H1 (cell line): ENCODE results near the gene HMHB1. TPM values are rescaled to one million over a fixed set of nuclear protein-coding genes. Genes with fewer than 3 reads are reported as not detected.

Experiments
- CTCF ChIA-PET: fragments of 300-600 bp; sonication (Branson Sonifier 250); formaldehyde crosslinking; loops from one replicate; lab custom pipeline; 2021; ENCODE audit not compliant: partially characterized antibody; lab: Charles Lee
- POLR2A ChIA-PET: fragments of 300-600 bp; sonication (Branson Sonifier 250); formaldehyde crosslinking; loops from one replicate; lab custom pipeline; 2021; ENCODE audit warnings: inconsistent platforms; ENCODE audit not compliant: partially characterized antibody; lab: Charles Lee
- DNase-seq, 2 experiments: peaks; one replicate each; pipeline versions ENCODE4 v3.0.0 to v3.0.0-alpha.2; 2010 to 2022; ENCODE audit warnings: low spot score in 2 of 2, low read depth in 1 of 2, mixed read lengths in 1 of 2
- FAIRE-seq: peaks from 2 replicates; lab custom pipeline; 2011; peaks lifted over from hg19 to GRCh38; lab: Jason Lieb, UNC
- H2AFZ ChIP-seq: 2 replicates; pipeline ENCODE4 v1.8.1; 2012; ENCODE audit warnings: low read length, inconsistent platforms
- H2AK5ac ChIP-seq: 2 replicates; pipeline ENCODE4 v1.6.1; 2013; ENCODE audit warnings: low read depth, low read length
- H2BK120ac ChIP-seq: replicated peaks from 2 replicates; pipeline ENCODE3; 2013; ENCODE audit warnings: low read depth, low read length, inconsistent platforms
- H2BK12ac ChIP-seq: 2 replicates; pipeline ENCODE4 v1.6.1; 2013; ENCODE audit warnings: low read depth, low read length
- H2BK15ac ChIP-seq: 2 replicates; pipeline ENCODE4 v1.6.1; 2013; ENCODE audit warnings: low read length
- H2BK20ac ChIP-seq: 2 replicates; pipeline ENCODE4 v1.6.1; 2013; ENCODE audit warnings: low read length
- H2BK5ac ChIP-seq: 2 replicates; pipeline ENCODE4 v1.6.1; 2013; ENCODE audit warnings: low read depth, low read length
- H3K14ac ChIP-seq: 2 replicates; pipeline ENCODE4 v1.6.1; 2013; ENCODE audit warnings: inconsistent platforms; ENCODE audit not compliant: insufficient read length
- H3K18ac ChIP-seq: 2 replicates; pipeline ENCODE4 v1.6.1; 2013; ENCODE audit warnings: low read length; ENCODE audit errors: extremely low read depth
- H3K23ac ChIP-seq: 2 replicates; pipeline ENCODE4 v1.6.1; 2013; ENCODE audit warnings: inconsistent platforms; ENCODE audit not compliant: insufficient read length
- H3K23me2 ChIP-seq: 2 replicates; pipeline ENCODE4 v1.6.1; 2013; ENCODE audit warnings: low read depth, low read length
- H3K27ac ChIP-seq: 2 replicates; pipeline ENCODE4 v1.6.1; 2011; ENCODE audit warnings: low read depth, low read length, inconsistent platforms
- H3K27me3 ChIP-seq, 4 experiments: replicated peaks in 1 of 4; 1 replicate in 1 of 4; 2 replicates in 3 of 4; pipeline versions ENCODE4 v1.6.1 to v1.8.1; 2011 to 2013; ENCODE audit warnings: low read length in 3 of 4, mild to moderate bottlenecking in 3 of 4, inconsistent platforms in 2 of 4, mixed read lengths in 2 of 4, moderate library complexity in 1 of 4; ENCODE audit not compliant: control insufficient read depth in 3 of 4, insufficient read depth in 3 of 4; ENCODE audit errors: extremely low read depth in 1 of 4
- H3K36me3 ChIP-seq, 4 experiments: 2 replicates each; pipeline versions ENCODE4 v1.6.1 to v1.8.1; 2011 to 2013; ENCODE audit warnings: mild to moderate bottlenecking in 4 of 4, low read length in 3 of 4, moderate library complexity in 2 of 4, control low read depth in 1 of 4, inconsistent platforms in 1 of 4; ENCODE audit not compliant: insufficient read depth in 4 of 4, control insufficient read depth in 2 of 4
- H3K4ac ChIP-seq: replicated peaks from 2 replicates; pipeline ENCODE3; 2013; ENCODE audit warnings: low read length, low read depth, mixed read lengths, inconsistent platforms; ENCODE audit not compliant: insufficient read length
- H3K4me1 ChIP-seq, 4 experiments: replicated peaks in 1 of 4; 1 replicate in 1 of 4; 2 replicates in 3 of 4; pipeline versions ENCODE4 v1.6.1 to v1.8.1; 2011 to 2013; ENCODE audit warnings: low read length in 3 of 4, inconsistent platforms in 2 of 4, mixed read lengths in 1 of 4; ENCODE audit not compliant: insufficient read depth in 4 of 4, control insufficient read depth in 3 of 4
- H3K4me2 ChIP-seq, 2 experiments: 2 replicates each; pipeline versions ENCODE4 v1.6.1 to v1.8.1; 2011 to 2013; ENCODE audit warnings: low read depth in 2 of 2, low read length in 2 of 2, control low read depth in 1 of 2, inconsistent platforms in 1 of 2, mild to moderate bottlenecking in 1 of 2; ENCODE audit not compliant: insufficient read depth in 1 of 2
- H3K4me3 ChIP-seq, 4 experiments: fragments of 200-600, 300-600 bp in 1 of 4; sonication (generic), shearing (Covaris generic), sonication (Bioruptor Twin) in 1 of 4; 2 replicates each; pipeline versions ENCODE4 v1.5.1 to v1.8.1; 2011 to 2016; ENCODE audit warnings: low read length in 4 of 4, low read depth in 3 of 4, control low read depth in 2 of 4, inconsistent platforms in 2 of 4, mild to moderate bottlenecking in 2 of 4, mixed read lengths in 1 of 4, moderate library complexity in 1 of 4; ENCODE audit not compliant: insufficient read depth in 2 of 4; ENCODE audit errors: extremely low read depth in 1 of 4
- H3K56ac ChIP-seq: replicated peaks from 2 replicates; pipeline ENCODE3; 2013; ENCODE audit warnings: low read depth, mild to moderate bottlenecking, mixed read lengths, low read length, inconsistent platforms; ENCODE audit not compliant: insufficient read length
- H3K79me1 ChIP-seq: 2 replicates; pipeline ENCODE4 v1.6.1; 2013; ENCODE audit warnings: low read depth, low read length, control low read depth
- H3K79me2 ChIP-seq, 2 experiments: 2 replicates each; pipeline versions ENCODE4 v1.6.1 to v1.8.1; 2012 to 2013; ENCODE audit warnings: low read length in 2 of 2, mild to moderate bottlenecking in 2 of 2, inconsistent platforms in 1 of 2; ENCODE audit not compliant: insufficient read depth in 2 of 2, control insufficient read depth in 1 of 2
- H3K9ac ChIP-seq, 4 experiments: replicated peaks in 1 of 4; 1 replicate in 1 of 4; 2 replicates in 3 of 4; pipeline versions ENCODE4 v1.6.1 to v1.8.1; 2011 to 2013; ENCODE audit warnings: low read depth in 3 of 4, low read length in 3 of 4, control low read depth in 2 of 4, mild to moderate bottlenecking in 2 of 4, moderate library complexity in 2 of 4, inconsistent platforms in 1 of 4; ENCODE audit errors: extremely low read depth in 1 of 4
- H3K9me3 ChIP-seq, 2 experiments: 2 replicates each; pipeline versions ENCODE4 v1.6.1 to v1.8.1; 2012 to 2013; ENCODE audit warnings: mild to moderate bottlenecking in 2 of 2, moderate library complexity in 2 of 2, control low read depth in 1 of 2, inconsistent platforms in 1 of 2, low read depth in 1 of 2, low read length in 1 of 2, mixed read lengths in 1 of 2; ENCODE audit not compliant: insufficient read depth in 2 of 2
- H4K20me1 ChIP-seq, 2 experiments: replicated peaks in 1 of 2; 2 replicates each; pipeline versions ENCODE3 to v1.8.1; 2011 to 2013; ENCODE audit warnings: inconsistent platforms in 2 of 2, low read length in 2 of 2, mild to moderate bottlenecking in 1 of 2; ENCODE audit not compliant: insufficient read depth in 2 of 2, control insufficient read depth in 1 of 2
- H4K5ac ChIP-seq: 2 replicates; pipeline ENCODE4 v1.6.1; 2013; ENCODE audit warnings: low read length, low read depth, mixed read lengths, inconsistent platforms; ENCODE audit not compliant: insufficient read length
- H4K8ac ChIP-seq: 2 replicates; pipeline ENCODE4 v1.8.0; 2013; ENCODE audit warnings: mild to moderate bottlenecking, moderate library complexity, low read length, inconsistent platforms; ENCODE audit not compliant: insufficient read depth; ENCODE audit errors: extremely low read depth
- H4K91ac ChIP-seq: replicated peaks from 2 replicates; pipeline ENCODE3; 2013; ENCODE audit warnings: low read length, mixed read lengths, inconsistent platforms; ENCODE audit not compliant: insufficient read length
- ASH2L ChIP-seq: fragments of 200-600, 300-600 bp; sonication (generic); IDR thresholded peaks from one replicate; pipeline ENCODE4 v1.7.1; 2017; ENCODE audit warnings: low read length
- BRCA1 ChIP-seq: IDR thresholded peaks from 2 replicates; pipeline ENCODE4 v1.6.1; 2012; ENCODE audit warnings: low read depth, low read length, improper control_type of control experiment
- CHD1 ChIP-seq: IDR thresholded peaks from 2 replicates; pipeline ENCODE4 v1.6.1; 2012; ENCODE audit warnings: low read depth, low read length, improper control_type of control experiment
- HDAC6 ChIP-seq: IDR thresholded peaks from one replicate; pipeline ENCODE4 v1.7.1; 2012; ENCODE audit warnings: low read depth, mild to moderate bottlenecking, inconsistent platforms, low read length, moderate library complexity
- JUND ChIP-seq: IDR thresholded peaks from 2 replicates; pipeline ENCODE4 v1.6.1; 2011; ENCODE audit warnings: mild to moderate bottlenecking, improper control_type of control experiment, low read length
- KDM5A ChIP-seq: fragments of 200-600 bp; IDR thresholded peaks from 2 replicates; pipeline ENCODE4 v1.7.1; 2012; ENCODE audit warnings: mild to moderate bottlenecking, low read length, inconsistent platforms, mixed read lengths
- NANOG ChIP-seq: IDR thresholded peaks from 2 replicates; pipeline ENCODE4 v1.6.1; 2011; ENCODE audit warnings: low read length, low read depth, mild to moderate bottlenecking, inconsistent platforms; ENCODE audit not compliant: insufficient read depth, poor library complexity, severe bottlenecking
- POLR2AphosphoS5 ChIP-seq: IDR thresholded peaks from 2 replicates; pipeline ENCODE4 v1.6.1; 2011; ENCODE audit warnings: low read depth, low read length
- RNF2 ChIP-seq: fragments of 200-900, 300-1000 bp; sonication (generic); IDR thresholded peaks from 2 replicates; pipeline ENCODE4 v1.7.1; 2016; ENCODE audit warnings: borderline replicate concordance, low read depth, mild to moderate bottlenecking, antibody characterized with exemption, low read length; ENCODE audit not compliant: poor library complexity, severe bottlenecking; ENCODE audit errors: missing control alignments
- SRF ChIP-seq: IDR thresholded peaks from 2 replicates; pipeline ENCODE4 v1.6.1; 2011; ENCODE audit warnings: mild to moderate bottlenecking, low read depth, low read length, moderate library complexity
- TAF7 ChIP-seq: optimal IDR thresholded peaks from 2 replicates; pipeline ENCODE3; 2011; ENCODE audit warnings: low read depth, mild to moderate bottlenecking, inconsistent platforms, low read length, moderate library complexity, borderline replicate concordance
- TBP ChIP-seq: IDR thresholded peaks from 2 replicates; pipeline ENCODE4 v1.6.1; 2011; ENCODE audit warnings: low read depth, low read length, improper control_type of control experiment
- YY1 ChIP-seq: IDR thresholded peaks from 2 replicates; pipeline ENCODE4 v1.6.1; 2011; ENCODE audit warnings: low read depth, mild to moderate bottlenecking, low read length
- WGBS, 2 experiments: shearing (Covaris generic) in 1 of 2; methylation state at CpG; one replicate each; pipeline versions ENCODE4 v1.1.6 to v1.1.7; 2013 to 2015; ENCODE audit warnings: low lambda C conversion rate in 2 of 2, mixed read lengths in 2 of 2, inconsistent platforms in 1 of 2, low coverage in 1 of 2, missing lambda C conversion rate in 1 of 2; ENCODE audit not compliant: insufficient replicate concordance in 2 of 2, insufficient coverage in 1 of 2, insufficient read length in 1 of 2; ENCODE audit errors: extremely low coverage in 1 of 2, missing lambda C conversion rate in 1 of 2; 5-methylcytosine and 5-hydroxymethylcytosine counted together
- polyA plus RNA-seq, 7 experiments: library from polyadenylated mRNA; depleted of rRNA in 3 of 7; stranded (reverse) in 5 of 7; unstranded in 2 of 7; fragments of >200 nt in 5 of 7; fragments of 200-250 nt in 2 of 7; gene quantifications; 1 replicate in 5 of 7; 2 replicates in 1 of 7; 4 replicates in 1 of 7; pipeline versions ENCODE4 v1.2.1 to v1.2.3, GENCODE V29; 2011 to 2013; ENCODE audit warnings: missing spikeins in 2 of 7, mixed read lengths in 2 of 7
- total RNA-seq: library from RNA; stranded (reverse); fragmentation: NEBNext Ultra II Directional; extraction: Animal tissue kit (Norgen Biotek cat#: 25700); gene quantifications from 2 replicates; pipeline ENCODE4 v1.2.1, GENCODE V29; 2021

Gene HMHB1
- total and polyA plus RNA-seq, 2 of the 8 experiments (the other 6 are each of a cell fraction or from before 2014, with no cell fraction given) = not detected

- Histone ChIP-seq H2BK5ac (no peak overlapping the region), H4K20me1 (no peaks in the 10 kb centered on the region), H2BK15ac (no peak overlapping the region), H3K27ac (no peak overlapping the region), H3K4ac (no peak overlapping the region), H3K36me3 (no peaks in the 10 kb centered on the region), H4K91ac (no peak overlapping the region), H3K9me3 (no peaks in the 10 kb centered on the region), H3K18ac (no peak overlapping the region), H3K4me3 (no peak overlapping the region), H2AK5ac (no peak overlapping the region), H2BK120ac (no peak overlapping the region), H2BK12ac (no peak overlapping the region), H3K4me1 (no peaks in the 10 kb centered on the region), H4K8ac (no peak overlapping the region), H3K79me2 (no peaks in the 10 kb centered on the region), H3K23me2 (no peaks in the 10 kb centered on the region), H3K23ac (no peak overlapping the region), H3K79me1 (no peaks in the 10 kb centered on the region), H3K56ac (no peak overlapping the region)
- FAIRE-seq = no peak
- CTCF ChIA-PET = interaction anchor here (0.7 to 1.6 kb wide), 8 partner anchors 10 to 824 kb away, joined by 3 read pairs; no protein-coding TSS in a partner anchor
- TF ChIP-seq CHD1 = no peak
- no peak for TF ChIP-seq NANOG
- TF ChIP-seq ASH2L = no peak
- no peak for TF ChIP-seq JUND
- no peak for TF ChIP-seq KDM5A
- no peak for TF ChIP-seq POLR2AphosphoS5
- no peak for TF ChIP-seq SRF
- no peak for TF ChIP-seq YY1
- no peak for TF ChIP-seq BRCA1
- TF ChIP-seq TAF7 = no peak
- no peak for TF ChIP-seq RNF2
- TF ChIP-seq HDAC6 = no peak
- TF ChIP-seq TBP = no peak
- TF ChIP-seq, all 59 proteins: peak for 0
- Histone ChIP-seq H2AFZ (no peak overlapping the region), H3K9ac (no peak overlapping the region), H3K27me3 (no peaks in the 10 kb centered on the region), H3K14ac (no peak overlapping the region), H2BK20ac (no peak overlapping the region), H3K4me2 (no peak overlapping the region), H4K5ac (no peak overlapping the region)
- no peak for DNase-seq
- POLR2A ChIA-PET = no interaction called here
- WGBS, 2 experiments = 95% methylated on average over 3 of the region's 3 CpGs; no CpG with 5 or more reads in 1 of the 2 experiments
Observed at GRCh38 chr5:143826951-143827444, 15.0 kb downstream of the HMHB1 start.
